G401 (cell line): Measurements from ENCODE around the gene CEND1. TPM values are rescaled to one million over a fixed set of nuclear protein-coding genes. Genes with fewer than 3 reads are reported as not detected.

Experiments used
- DNase-seq: peaks from one replicate; pipeline ENCODE4 v3.0.0-alpha.2; 2015; ENCODE audit warnings: low spot score
- in situ Hi-C: cut with HindIII; loops from 2 replicates; pipeline ENCODE4 v1.10.0; 2016; ENCODE audit warnings: low sequenced_read_pairs, mixed read lengths
- total RNA-seq: library from RNA; depleted of rRNA; stranded (reverse); fragments of >200 nt; shearing (Covaris generic); gene quantifications from 2 replicates; pipeline ENCODE4 v1.2.3, GENCODE V29; 2014

The CEND1 gene
- total RNA-seq, 1 experiment from 2014 or later: 0.95 TPM

DNA sequence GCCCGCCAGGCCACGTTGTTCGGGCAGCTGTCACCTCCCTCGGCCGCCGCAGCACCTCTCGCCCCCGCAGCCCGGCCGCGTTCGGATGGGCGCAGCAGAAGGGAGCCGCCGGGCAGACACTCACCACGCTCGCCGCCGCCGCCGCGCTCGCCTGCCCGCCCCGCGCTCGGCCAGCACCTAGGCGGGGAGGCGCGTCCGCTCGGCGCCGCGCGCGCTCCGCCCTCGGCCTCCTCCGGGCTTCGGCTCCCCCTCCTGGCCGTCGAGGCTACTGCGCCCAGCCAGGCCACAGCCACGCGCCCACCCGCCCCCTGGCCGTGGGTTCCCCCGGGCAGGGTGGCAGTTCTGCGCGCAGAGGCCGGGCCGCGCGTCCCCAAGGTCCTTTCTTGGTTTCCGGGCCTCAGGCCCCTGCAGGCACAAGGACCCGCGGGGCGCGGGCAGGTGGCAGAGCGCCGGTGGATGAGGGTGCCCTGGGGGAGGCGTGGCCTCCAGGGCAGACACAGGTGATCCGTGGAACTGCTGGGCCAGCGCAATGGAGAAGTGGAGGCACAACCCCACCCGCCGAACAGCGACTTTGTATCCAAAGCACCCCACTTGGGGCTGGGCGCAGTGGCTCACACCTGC, 8.3 kb upstream of the CEND1 start, which contains the start of gene SLC25A22:
Gene SLC25A22 (minus strand): TSS at position 189 of the 621 bp plus-strand sequence. CDS start 3,275 bp downstream, outside the sequence.
- peak; percentile 79 for DNase-seq
- in situ Hi-C loops: no loop called here

DNA sequence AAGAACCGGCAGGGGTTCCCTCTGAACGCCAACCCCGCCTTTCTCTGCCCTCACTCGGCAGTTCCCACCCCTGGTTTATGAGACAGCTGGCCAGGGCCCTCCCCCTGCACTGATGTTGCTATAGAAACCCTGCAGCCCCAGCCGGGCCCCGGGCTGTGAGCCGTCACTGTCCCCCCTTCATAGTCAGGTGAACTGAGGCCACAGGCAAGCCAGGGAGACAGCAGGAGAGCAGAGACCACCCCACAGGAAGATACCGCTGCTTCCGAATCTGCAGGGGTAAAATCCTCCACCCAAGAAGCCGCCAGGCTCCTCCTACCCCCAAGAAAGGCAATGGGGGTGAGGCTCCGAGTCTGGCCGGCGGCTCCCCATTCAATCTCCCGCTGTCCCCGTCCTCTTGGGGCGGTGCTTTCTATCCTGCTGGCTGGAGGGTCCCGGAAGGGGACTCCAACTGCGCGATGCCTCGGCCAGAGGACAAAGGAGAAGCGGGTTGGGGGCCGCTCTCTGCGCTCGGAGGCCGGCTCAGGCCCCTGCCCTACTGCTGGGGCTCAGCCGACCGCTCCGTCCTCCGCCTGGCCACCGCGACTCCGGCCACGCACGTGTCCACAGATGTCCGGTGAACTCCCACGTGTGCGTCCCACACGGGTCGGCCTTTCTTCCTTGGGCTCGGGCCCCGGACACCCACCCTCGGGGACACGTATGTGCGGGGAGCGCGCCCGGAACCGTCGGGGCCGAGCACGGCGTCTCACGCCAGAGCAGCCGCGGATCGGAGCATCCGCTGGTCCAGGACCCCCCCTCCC, 7.6 kb upstream of the CEND1 start:
- in situ Hi-C loops: no loop called here
- DNase-seq: peak; percentile 75

DNA sequence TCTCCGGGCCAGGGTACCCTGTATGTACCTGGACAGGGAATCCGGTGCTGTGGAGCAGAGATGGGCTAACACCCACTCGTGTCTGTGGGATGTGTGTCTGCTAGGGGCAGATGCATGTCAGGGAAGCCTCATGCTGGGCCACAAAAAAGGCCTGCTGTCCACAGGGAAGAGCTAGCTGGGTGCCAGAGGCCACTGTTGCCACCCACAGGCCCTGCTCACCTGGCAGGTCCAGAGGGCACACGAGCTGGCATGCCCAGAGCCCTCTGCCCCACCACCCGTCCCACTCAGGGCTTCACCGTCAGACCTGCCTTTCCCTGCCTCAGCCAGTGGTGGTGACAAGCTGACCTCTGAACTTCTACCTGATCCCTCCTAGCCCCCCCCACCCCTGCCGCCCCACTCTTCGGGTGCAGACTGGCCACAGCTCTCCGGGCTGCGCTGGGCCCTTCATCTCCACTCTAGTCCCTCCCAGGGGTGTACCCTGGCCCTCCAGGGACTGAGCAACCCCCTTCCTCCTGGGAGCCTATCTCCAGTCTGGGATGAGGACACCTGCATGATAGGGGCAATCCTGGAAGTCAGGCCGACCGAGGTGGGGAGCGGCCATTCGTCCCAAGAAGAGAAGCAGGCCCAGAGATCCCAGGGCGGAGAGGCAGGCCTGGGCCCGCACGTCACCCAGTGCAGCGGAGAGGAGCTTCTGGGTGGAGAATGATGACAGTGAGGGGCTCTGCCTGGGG, 6.8 kb upstream of the CEND1 start:
- in situ Hi-C loops: no loop called here
- DNase-seq: no peak

DNA sequence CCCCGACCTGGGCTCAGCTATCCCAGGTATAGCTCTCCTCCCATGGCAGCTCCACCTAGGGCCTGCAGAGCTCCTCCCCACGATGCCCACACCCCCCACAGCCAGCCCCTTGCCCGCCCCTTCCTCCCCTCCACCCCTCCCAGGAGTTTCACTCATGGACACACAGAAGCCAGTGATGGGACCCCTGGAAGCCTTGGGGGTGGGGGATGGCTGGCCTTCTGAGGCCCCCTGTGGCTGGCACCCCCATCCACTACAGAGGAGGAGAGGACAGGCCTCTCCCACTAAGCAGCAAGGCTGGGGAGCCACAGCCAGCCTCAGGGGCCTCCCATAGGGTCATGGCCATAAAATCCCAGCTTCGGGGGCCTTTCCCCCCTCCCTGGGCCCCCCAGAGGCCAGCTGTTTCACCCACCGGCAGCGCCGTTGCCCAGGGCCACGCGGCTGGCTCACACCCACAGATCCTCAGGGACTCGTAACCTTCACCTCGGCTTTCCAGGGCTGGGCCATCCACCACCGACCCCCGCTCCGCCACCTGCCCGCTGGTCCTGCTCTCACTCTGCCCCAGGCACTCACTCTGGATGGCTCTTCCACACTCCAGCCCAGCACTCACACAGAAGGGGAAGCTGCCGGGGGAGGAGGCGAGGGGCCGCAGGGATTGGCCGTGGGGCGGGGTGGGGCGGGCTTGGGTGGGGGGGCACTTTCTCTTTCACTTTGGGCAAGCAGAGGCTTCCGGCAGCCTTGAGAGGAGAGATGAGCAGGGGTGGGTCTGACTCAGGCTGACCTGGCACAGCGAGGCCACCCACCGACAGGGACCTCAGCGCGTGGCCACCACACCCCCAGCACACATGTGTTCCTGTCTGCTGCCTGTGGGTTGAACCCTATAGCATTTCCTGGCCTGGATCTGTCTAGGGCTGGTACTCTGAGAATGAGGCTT, 6.0 kb upstream of the CEND1 start:
- DNase-seq: no peak
- in situ Hi-C loops: no loop called here

DNA sequence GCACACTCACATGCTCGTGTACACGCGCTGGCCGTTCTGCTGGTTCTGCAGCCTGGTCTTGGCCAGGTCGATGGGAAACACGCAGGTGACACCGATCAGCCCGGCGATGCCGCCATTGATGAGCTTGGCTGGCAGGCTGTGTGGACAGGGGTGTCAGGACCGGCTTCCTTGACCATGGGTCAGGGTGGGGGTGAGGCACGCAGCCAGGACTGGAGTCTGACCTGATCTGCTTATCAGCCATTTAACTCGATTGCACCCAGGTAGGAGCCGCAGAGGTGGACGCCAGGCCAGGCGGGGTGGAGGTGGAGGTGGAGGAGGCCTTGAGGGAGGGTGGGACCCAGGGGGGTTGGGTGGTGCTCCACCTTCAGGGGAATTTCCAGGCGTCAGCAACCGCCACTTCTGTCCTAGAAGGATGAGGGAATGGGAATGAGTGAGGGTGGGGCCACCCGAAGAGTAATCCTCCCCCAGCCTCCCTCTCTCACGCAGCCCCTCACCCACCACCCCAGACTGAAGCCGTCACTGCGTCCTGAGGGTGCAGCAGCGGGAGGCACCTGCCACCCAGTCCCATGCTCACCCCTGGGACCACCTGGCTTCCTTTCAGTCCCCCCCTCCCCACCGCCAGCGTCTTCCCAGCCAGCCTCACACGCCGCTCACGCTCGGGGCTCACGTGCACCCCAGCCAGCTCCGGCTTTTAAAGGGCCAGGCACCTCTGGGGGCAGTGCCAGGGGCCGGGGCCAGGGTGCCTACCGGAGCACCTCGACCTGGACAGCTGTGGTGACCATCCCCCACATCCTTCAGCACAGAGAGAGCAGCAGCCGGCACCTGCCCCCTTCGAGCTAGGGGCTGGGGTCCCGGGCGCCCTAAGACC, 5.1 kb upstream of the CEND1 start:
- DNase-seq: peak; percentile 67

DNA sequence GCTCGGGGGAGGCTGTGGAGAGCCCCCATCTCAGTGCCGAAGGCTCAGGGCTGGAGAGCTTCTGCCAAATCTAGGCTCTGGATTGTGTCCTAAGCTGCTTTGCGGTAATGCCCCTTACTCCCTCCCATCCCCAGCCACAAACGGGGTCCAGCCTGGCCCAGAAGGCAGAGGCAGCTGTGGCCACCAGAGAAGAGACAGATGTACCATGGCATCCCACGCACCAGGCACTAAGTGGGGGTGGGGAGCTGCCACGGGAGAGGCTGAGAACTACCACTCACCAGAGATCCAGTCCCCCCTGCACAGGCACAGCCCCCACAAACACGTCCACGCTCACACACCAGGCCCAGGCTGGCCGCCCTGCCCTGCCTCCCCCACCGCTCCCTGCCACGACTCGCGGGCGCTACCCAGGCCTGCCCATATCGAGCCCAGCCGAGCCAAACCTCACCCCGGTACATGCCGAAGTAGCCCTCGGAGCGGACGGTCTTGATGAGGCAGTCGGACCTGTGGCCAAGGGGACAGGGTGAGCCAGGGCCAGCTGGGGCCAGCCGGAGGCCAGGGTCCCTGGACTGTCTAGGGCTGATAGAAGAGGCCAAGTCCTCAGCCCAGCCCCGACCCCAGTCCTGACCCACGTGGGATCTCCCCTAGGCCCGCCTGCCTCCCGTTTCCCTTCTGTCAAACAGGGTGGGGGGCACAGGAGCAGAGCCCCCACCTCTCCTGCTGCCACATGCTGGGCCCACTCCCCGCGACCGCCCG, 4.3 kb upstream of the CEND1 start:
- no peak for DNase-seq
- in situ Hi-C loops: no loop called here

More for the DNA sequence above, 5.1 kb upstream of the CEND1 start:
- in situ Hi-C loops: no loop called here

DNA sequence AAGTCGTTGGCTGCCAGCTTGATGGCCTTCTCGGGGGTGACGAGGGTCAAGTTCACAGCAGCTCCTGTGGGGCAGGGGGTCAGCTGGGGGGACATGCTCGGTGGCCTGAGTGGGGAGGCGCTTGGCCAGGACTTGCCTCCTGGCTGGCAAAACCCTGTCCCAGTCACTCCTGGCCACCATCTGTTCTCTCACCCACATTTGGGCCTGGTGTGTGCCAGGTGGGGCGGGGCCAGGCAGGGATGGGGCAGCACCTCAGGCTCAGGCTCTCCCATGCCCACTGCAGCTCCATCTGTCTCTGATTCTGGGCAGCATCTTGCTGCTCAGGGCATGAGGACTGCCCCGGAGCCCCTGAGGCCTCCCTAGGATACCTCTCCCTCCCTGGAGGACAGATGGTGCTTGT, 3.7 kb upstream of the CEND1 start:
- DNase-seq: peak; percentile 97
- in situ Hi-C loops: no loop called here

DNA sequence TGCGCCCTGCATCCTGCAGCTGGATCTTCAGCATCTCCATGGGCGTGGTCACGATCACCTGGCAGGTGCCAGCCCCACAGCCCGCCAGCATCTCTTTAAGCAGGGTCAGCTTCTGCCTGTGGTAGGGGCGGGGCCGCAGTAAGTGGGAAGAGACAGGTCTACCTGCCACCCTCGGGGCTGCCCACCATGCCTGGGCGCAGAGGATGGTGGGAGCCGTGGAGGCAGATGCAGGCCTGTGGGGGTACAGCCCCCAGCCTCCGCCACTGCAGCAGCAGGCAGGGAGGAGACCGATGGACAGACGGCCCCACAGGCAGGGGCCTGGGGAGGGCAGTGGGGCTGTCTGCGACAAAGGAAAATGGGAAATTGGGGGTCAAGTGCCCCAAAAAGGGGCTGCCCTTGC, 3.0 kb upstream of the CEND1 start:
- DNase-seq: no peak
- in situ Hi-C loops: no loop called here

DNA sequence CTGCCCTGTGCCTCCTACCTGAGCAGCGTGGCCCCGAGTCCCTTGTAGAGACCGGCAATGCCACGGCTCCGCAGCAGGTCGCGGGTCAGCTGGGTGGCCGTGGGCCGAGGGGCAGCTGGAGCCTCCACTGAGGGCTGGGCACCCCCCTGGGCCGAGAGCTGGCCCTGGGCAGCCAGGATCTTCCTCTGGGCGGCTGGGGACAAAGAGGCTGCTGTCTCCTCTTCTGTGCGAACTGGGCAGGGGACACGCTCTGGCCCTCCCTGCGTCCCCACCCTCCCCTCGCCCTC, 2.6 kb upstream of the CEND1 start:
- DNase-seq: no peak
- in situ Hi-C loops: no loop called here

DNA sequence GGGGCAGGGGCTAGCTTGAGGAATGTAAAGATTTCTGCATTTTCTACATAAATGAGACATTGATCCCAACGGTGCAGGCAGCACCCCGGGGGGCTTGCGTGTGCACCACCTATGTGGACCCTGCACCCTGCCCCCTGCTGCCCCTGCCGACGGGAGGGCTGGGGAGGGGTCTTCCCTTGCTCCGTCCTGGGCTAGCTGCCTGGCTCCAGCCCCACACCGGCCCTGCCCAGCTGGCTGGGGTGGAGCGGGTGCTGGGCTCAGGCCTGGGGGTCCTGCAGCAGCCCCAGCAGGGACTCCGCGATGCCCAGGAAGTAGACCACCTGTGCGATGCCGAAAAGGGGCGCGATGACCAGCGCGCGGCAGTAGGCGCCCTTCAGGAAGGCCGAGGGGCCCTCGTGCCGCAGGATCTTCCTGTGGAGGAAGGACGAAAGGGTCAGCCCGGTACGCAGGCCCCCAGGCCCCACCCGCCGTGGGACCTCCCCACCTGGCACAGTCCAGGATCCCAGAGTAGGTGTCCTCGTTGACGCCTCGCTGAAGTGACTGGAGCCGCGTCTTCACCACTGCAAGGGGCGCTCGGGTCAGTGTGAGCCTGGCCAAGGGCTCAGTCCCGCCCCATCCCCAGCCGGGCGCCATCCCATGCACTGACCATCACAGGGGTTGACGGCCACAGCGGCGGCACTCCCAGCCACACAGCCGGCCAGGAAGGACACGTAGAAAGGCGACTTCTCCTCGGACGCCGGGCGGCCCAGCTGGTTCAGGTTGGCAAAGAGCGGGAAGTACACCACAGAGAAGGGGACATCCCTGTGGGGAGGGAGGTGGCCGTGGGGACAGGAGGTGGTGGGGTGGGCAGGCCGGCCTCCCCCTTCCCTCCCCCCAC, 2.0 kb upstream of the CEND1 start:
- in situ Hi-C loops: no loop called here
- no peak for DNase-seq

DNA sequence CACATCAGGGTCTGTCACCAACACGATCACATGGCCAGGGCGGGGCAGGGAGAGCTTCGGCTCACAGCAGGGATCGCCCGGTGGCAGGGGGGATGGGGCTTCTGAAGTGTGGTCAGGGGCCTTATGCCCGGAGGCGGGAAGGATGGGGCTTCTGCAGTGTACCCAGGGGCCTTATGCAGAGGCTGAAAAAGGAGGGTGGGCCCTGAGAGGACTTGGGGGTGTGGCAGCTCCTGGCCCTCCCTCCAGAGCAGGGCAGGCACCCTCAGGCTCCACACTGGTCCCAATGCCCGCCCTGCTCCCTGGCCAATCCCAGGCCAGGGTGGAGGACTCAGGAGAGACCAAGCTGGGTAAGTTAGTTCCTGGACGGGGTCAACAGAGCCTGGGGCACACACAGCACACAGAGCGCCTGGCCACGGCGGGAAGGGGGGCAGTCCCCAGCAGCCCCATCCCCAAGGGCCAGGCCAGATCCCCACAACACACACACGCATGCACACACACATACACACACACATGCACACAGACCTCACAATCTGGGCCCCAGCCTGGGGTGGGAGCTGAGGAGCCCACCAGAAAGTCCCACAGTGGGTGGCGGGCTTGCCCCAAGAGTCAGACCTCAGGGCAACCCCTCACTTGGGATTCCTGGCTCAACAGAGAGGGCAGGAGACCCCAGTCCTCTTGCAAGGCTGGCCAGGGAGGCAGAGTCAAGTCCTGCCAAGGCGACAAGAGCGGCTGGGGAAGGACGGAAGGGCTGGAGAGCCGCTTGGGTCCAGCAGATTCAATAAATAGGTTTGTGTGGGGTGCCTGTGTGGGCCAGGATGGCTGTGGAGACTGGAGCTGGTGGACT, 1.1 kb upstream of the CEND1 start:
- in situ Hi-C loops: no loop called here
- DNase-seq: peak; percentile 64

DNA sequence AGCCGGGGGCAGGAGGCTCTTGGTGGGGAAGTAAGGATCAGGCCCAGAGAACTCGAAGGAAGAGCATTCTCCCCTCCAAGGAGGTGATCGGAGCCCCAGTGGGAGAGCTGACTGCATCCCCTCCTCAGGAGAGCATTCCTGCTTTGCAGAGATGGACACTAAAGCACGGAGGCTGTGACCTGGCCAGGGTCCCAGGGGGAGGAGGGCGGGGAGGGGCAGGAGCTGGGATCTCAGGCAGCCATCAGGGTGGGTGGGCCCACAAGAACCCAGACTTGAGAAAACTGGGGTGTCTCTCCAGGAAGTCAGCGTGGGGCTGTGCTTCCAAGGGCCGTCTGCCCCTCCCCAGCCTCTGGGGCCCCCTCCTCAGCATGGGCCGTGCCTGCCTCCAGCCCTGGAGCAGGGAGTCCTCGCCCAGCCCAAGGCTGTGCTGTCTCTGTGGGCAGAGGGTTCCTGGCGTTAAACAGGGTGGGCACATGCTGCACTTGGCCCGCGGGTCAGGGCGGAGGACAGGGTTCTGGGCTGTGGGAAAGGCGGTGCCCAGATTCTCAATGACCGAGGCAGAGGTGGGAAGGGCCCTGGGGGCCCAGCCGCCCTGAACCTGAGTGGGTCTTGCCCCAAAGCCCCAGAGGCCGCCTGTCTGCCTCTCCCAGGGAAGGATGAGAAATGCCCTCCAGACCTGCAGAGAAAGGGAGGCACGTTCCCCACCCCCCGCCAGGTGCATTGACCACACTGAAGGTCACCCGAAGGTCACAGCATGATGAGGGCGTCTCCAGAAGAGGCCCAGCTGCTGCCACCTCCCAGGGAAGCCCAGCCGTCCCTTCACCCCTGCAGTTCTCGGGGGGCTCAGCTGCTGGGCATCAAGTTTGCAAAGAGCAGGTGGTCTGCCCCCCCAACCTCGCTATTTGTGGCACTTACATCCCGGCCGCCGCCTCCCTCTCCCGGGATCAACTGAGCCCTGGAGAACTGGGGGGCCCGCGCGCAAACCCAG, 643 bp downstream of the CEND1 start:
- in situ Hi-C loops: no loop called here
- DNase-seq: no peak

DNA sequence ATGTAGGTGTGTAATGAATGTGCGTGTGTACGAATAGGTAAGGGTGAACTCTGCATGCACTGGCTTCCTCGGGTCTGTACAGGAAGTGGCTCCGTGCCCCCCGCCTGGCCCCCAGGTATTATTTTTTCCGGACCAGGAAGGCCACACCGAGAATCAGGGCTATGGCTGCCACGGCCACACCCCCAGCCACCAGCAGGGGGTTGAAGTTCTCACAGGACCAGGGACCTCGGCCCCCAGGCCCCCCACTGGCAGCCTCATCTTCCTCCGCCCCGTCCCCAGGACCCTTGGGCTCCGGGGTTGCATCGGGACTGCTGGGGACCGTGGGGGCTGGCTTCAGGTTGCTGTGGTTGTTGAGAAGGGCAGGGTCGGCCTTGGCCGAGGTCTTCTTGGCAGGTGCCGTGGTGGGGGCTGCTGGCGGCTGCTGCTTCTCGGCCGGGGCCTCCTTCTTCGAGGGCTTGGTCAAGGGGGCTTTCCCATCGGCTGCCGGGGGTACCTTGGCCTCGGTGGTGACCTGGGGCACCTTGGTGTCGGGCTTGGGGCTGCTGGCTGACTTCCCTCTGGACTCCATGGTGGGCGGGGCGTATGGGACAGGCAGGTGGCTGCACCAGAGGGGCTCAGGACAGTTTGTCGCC, 1.8 kb downstream of the CEND1 start:
- in situ Hi-C loops: no loop called here

DNA sequence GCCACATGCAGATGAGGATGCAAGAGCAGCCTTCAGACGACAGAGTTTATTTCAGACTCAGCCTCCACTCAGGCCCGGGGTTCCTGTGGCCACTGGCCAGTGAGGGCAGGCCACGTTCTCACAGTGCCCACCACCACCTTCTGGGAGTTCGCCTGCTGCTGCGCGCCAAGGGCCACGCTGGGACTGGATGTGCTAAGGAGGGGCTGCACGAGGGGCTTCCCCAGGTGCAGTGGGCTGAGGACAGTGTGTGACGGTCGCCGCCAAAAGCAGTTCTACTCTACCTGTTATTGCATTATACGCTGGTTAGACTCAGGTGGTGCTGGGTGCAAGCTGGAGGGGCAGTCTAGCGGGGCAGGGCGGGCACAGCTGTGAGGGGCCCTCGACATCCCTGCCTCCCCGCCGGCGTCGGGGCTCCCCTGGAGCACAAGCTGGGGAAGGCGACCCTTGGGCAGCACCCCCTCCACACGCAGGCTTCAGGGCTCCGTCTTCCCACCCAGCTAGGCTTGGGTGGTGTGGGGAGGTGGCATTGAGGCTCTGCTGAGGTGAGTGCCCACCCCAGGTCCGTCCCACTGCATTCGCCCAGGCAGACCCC, 2.7 kb downstream of the CEND1 start:
- no peak for DNase-seq
- in situ Hi-C loops: no loop called here

More for the DNA sequence above, 1.8 kb downstream of the CEND1 start:
- DNase-seq: no peak
